Measurements from ENCODE around the gene NDRG4. TPM values are rescaled to one million over a fixed set of nuclear protein-coding genes. Genes with fewer than 3 reads are reported as not detected.

The NDRG4 gene
- total RNA-seq, 1 donor from 2014 or later = 58.9 TPM

GRCh38 chr16:58497468-58497867 is 2.5 kb upstream of the NDRG4 start:
- H3K27me3 Mint-ChIP-seq (ENCODE audit: low read depth) = peaks cover 4% of the 10 kb centered on the region
- H3K27ac Mint-ChIP-seq (ENCODE audit: unreplicated experiment) = peak overlapping the region; percentile 88
- H3K9me3 Mint-ChIP-seq = no peaks in the 10 kb centered on the region
- peaks cover 62% of the 10 kb centered on the region for H3K4me1 Mint-ChIP-seq
- no peak for DNase-seq (ENCODE audit: low read depth, low spot score)
- TF ChIP-seq CTCF (conservative IDR thresholded peaks at IDR 0.05) = no peak
- peak overlapping the region; percentile 31 for H3K4me3 Mint-ChIP-seq
- H3K36me3 Mint-ChIP-seq (ENCODE audit: low read depth) = no peaks in the 10 kb centered on the region

GRCh38 chr16:58497935-58498334 is 2.0 kb upstream of the NDRG4 start:
- Mint-ChIP-seq H3K9me3 (no peaks in the 10 kb centered on the region), H3K4me3 (peak overlapping the region; percentile 31), H3K4me1 (peaks cover 57% of the 10 kb centered on the region), H3K27ac (ENCODE audit: unreplicated experiment) (peak overlapping the region; percentile 88), H3K27me3 (ENCODE audit: low read depth) (peaks cover 4% of the 10 kb centered on the region), H3K36me3 (ENCODE audit: low read depth) (no peaks in the 10 kb centered on the region)
- no peak for DNase-seq (ENCODE audit: low read depth, low spot score)
- TF ChIP-seq CTCF (conservative IDR thresholded peaks at IDR 0.05) = no peak

GRCh38 chr16:58498341-58499091 is 1.4 kb upstream of the NDRG4 start:
- Mint-ChIP-seq H3K27ac (ENCODE audit: unreplicated experiment) (peak overlapping the region; percentile 96), H3K36me3 (ENCODE audit: low read depth) (no peaks in the 10 kb centered on the region), H3K4me3 (peak overlapping the region; percentile 61), H3K4me1 (peaks cover 53% of the 10 kb centered on the region), H3K9me3 (no peaks in the 10 kb centered on the region), H3K27me3 (ENCODE audit: low read depth) (peaks cover 4% of the 10 kb centered on the region)
- DNase-seq (ENCODE audit: low read depth, low spot score) = no peak
- no peak for TF ChIP-seq CTCF (conservative IDR thresholded peaks at IDR 0.05)

- Mint-ChIP-seq H3K36me3 (ENCODE audit: low read depth) (no peaks in the 10 kb centered on the region), H3K27me3 (ENCODE audit: low read depth) (peaks cover 4% of the 10 kb centered on the region), H3K27ac (ENCODE audit: unreplicated experiment) (peak overlapping the region; percentile 96), H3K9me3 (no peaks in the 10 kb centered on the region), H3K4me3 (peak overlapping the region; percentile 61), H3K4me1 (peaks cover 51% of the 10 kb centered on the region)
- no peak for TF ChIP-seq CTCF (conservative IDR thresholded peaks at IDR 0.05)
- DNase-seq (ENCODE audit: low read depth, low spot score) = no peak
These were observed 841 bp upstream of the NDRG4 start for GRCh38 chr16:58499092-58499511.

- TF ChIP-seq CTCF (conservative IDR thresholded peaks at IDR 0.05) = no peak
- Mint-ChIP-seq H3K27ac (ENCODE audit: unreplicated experiment) (peak overlapping the region; percentile 92), H3K9me3 (no peaks in the 10 kb centered on the region), H3K36me3 (ENCODE audit: low read depth) (no peaks in the 10 kb centered on the region), H3K4me1 (peaks cover 35% of the 10 kb centered on the region), H3K4me3 (peak overlapping the region; percentile 89), H3K27me3 (ENCODE audit: low read depth) (peaks cover 4% of the 10 kb centered on the region)
- no peak for DNase-seq (ENCODE audit: low read depth, low spot score)
These were observed 693 bp downstream of the NDRG4 start for GRCh38 chr16:58500430-58501241.
